NOMO-1 treated with DMSO at 0.1 percent for 48 hours (cell line): ENCODE results near the gene TNFSF9.
"Not testable (repeated sequence)": the region's sequence is repeated elsewhere in the genome, so short reads cannot be mapped to it uniquely, and the experiment has no call there.

Experiments
- DNase-seq: peaks from one replicate; lab custom pipeline; 2025; ENCODE audit not compliant: unreplicated experiment; lab: John Stamatoyannopoulos, UW

The TNFSF9 gene

DNA sequence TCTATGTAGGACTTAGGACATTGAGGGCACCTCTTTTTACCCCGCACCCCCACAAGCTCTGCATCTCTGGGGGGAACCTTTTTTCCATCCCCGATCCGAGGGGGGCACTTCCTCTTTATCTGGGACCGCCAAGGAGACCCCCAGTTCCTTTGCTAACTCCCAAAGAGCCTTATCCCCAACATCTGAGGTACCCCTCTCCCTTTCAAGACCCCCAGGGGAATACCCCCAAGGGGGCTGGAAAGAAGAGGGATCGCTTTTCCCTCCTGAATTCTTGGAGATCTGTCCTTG, 1.1 kb downstream of the TNFSF9 start:
- no peak for DNase-seq

GRCh38 chr19:6532244-6532999, 1.6 kb downstream of the TNFSF9 start:
- peak; percentile 83 for DNase-seq

- DNase-seq = no peak
Measured at GRCh38 chr19:6533000-6533328, 2.1 kb downstream of the TNFSF9 start.

- no peak for DNase-seq
Measured at GRCh38 chr19:6533746-6534418, 3.1 kb downstream of the TNFSF9 start.

DNA sequence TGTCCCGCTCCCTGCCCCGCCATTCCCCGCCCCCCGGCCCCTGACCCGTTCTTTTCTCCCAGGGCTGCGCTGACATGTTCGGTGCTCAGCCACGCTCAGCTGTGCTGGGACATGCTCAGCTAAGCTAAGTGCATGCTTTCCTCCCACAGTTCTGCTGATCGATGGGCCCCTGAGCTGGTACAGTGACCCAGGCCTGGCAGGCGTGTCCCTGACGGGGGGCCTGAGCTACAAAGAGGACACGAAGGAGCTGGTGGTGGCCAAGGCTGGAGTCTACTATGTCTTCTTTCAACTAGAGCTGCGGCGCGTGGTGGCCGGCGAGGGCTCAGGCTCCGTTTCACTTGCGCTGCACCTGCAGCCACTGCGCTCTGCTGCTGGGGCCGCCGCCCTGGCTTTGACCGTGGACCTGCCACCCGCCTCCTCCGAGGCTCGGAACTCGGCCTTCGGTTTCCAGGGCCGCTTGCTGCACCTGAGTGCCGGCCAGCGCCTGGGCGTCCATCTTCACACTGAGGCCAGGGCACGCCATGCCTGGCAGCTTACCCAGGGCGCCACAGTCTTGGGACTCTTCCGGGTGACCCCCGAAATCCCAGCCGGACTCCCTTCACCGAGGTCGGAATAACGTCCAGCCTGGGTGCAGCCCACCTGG, 3.7 kb downstream of the TNFSF9 start:
- DNase-seq = no peak

DNA sequence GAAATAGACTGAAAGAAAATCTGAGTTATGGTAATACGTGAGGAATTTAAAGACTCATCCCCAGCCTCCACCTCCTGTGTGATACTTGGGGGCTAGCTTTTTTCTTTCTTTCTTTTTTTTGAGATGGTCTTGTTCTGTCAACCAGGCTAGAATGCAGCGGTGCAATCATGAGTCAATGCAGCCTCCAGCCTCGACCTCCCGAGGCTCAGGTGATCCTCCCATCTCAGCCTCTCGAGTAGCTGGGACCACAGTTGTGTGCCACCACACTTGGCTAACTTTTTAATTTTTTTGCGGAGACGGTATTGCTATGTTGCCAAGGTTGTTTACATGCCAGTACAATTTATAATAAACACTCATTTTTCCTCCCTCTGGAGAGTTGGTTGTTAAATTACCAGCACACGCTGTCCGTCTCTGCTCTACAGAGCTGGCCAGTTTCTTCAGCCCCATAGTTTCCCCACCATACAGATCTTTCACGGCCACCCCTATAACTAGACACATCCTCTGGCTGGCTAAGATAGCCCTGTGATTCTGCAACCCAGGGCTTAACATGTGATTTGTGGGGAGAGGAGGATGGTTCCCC, 4.8 kb downstream of the TNFSF9 start:
- DNase-seq = no peak

DNA sequence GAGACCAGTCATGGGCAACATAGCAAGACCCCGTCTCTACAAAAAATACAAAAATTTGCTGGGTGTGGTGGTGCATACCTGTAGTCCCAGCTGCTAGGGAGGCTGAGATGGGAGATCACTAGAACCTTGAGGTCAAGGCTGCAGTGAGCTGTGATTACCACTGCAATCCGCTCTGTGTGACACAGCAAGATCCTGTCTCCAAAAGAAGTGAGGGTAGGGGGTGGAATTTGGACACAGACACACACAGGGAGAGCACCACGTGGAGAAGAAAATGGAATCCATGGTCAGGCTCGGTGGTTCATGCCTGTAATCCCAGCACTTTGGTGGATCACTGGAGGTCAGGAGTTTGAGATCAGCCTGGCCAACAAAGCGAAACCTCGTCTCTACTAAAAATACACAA, 8.7 kb downstream of the TNFSF9 start:
- no peak for DNase-seq

DNA sequence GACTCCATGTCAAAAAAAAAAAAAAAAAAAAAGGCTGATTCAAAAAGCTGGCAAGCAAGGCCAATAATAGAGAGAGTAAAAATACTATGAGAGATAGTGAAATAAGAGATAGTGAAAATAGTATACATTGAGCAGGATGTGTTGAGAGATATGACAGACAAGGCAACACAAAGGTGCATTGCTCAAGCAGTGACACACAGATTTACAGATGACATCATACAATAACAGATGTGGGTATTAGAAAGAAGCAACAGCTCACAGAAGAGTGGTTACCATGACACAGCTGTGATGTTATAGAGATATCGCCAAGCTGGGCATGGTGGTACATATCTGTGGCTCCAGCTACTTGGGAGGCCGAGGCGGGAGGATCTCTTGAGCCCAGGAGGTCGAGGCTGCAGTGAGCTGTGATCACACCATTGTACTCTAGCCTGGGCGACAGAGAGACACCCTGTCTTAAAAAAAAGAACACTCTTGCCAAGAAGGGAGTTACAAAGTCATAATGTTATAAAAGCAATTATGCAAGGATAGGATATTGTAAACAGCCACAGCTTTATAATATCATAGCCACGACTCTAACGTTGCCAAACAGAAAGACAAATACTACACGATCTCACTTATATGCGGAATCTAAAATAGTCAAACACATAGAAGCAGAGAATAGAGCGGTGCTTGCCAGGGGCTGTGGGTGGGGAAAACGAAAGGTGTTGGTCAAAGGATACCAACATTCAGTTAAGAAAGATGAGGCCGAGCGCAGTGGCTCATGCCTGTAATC, 10.3 kb downstream of the TNFSF9 start:
- no peak for DNase-seq

GRCh38 chr19:6543866-6544347, 13.1 kb downstream of the TNFSF9 start:
- DNase-seq = no peak

DNA sequence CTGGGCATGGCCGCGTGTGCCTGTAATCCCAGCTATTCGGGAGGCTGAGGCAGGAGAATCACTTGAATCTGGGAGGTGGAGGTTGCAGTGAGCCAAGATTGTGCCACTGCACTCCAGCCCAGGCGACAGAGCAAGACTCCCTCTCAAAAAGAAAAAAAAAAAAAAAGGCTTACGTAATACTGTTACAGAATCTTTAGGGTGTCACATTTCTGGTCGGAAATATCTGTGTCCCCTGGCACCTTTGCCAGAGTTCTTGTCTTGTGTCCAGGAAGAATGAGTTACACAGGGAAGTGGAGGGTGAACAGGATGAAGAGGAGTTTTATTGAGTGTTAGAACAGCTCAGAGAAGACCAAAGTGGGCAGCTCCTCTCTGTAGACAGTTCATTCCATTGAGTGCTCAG, 19.9 kb downstream of the TNFSF9 start:
- DNase-seq = peak; percentile 23

GRCh38 chr19:6551091-6551490, 20.3 kb downstream of the TNFSF9 start:
- DNase-seq = no peak

DNA sequence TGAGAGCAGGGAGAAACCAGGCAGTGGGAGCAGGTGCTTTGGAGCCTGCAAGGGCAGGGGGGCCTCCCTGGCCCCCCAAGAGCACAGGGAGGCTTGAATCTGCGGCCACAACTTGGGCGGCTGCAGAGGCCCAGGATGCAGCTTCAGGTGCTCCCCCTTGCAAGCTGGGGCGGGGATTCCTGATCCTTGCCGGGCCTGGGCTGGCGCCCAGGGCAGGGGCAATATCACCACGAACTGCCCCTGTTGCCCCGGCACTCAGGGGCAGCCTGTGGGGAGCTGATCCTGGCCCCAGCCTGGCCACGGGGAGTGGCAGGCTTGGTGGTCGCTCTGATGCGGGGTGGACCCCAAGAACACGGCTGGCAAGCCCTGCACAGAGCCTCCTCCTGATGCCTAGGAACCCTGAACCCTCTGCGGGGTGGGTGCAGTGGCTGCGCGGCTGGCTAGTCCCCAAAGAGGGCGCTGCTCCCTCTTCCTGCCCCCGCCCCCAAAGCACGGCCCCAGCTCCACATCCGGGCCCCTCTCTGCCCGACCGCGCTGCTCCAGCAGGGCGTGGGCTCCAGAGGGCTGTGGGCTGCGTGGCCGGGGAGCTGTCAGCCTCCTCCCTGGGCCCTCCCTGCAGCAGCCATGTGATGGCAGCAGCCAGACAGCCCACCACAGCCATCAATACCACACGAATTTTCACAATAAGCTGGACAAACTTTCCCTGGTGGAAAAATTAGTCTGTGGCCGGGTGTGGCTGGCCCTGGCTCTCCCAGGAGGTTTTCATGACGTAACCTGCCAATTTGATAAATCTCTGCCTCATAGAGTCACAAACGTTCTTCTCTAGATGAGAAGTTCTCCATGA, 21.0 kb downstream of the TNFSF9 start:
- peak; percentile 76 for DNase-seq

DNA sequence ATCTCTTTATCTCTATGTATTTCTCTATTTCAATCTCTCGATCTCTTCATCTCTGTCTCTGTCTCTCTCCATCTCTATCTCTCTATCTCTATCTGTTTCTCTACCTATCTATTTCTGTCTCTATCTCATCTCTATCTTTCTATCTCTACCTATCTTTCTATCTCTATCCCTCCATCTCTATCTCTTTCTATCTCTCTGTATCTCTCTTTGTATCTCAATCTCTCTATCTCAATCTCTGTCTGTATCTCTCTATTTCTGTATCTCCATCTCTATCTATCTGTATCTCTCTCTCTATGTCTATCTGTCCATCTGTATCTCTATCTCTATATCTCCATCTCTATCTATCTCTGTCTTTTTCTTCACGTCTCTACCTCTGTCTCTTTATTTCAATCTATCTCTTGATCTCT, 25.2 kb downstream of the TNFSF9 start:
- no peak for DNase-seq

DNA sequence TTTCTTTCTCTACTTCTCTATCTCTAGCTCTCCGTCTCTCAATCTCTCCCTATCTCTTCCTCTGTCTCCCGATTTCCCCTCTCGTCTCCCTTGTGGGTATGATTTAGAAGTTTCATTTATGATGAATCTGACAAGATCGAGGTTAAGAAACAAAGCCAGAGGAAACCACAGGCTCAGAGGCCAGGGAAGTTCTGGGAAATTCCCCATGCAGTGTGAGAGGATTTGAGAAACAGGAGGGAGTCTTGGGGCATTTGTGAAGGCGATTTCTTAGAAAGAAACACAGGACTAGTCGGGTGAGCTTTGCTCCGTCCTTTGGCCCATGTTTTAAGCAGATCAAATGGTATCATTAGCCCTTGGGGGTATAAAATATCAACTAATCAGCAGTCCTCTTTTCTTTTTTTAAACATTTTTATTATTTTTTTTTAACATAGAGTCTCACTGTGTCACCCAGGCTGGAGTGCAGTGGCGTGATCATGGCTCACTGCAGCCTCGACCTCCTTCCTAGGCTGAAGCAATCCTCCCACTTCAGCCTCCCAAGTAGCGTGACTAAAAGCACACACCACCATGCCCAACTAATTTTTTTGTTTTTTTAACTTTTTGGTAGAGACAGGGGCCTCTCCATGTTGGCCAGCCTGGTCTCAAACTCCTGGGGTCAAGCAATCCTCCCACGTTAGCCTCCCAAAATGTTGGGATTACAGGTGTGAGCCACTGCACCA, 25.8 kb downstream of the TNFSF9 start:
- DNase-seq = no peak

- not testable (repeated sequence) for DNase-seq
Measured at GRCh38 chr19:6562437-6562836, 31.6 kb downstream of the TNFSF9 start.

DNA sequence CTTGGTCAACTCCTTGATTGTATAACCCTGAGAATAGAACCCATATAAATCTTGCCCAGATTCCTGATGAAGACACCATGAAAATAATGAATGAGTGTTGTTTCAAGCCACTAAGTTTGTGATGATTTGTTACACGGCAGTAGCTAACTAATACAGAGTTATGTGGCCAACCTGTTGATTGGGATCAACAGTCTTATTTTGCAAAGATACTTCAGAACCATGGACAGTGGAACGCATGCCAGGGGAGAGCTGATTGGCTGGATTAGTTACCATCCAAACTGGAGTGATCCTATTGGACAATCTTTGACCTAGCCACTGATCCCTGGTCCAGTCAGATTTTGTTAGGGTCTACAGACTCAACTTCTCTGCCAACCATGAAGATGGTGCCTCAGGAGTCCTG, 33.6 kb downstream of the TNFSF9 start:
- peak; percentile 25 for DNase-seq

- not testable (repeated sequence) for DNase-seq
Measured at GRCh38 chr19:6566727-6567126, 35.9 kb downstream of the TNFSF9 start.

DNA sequence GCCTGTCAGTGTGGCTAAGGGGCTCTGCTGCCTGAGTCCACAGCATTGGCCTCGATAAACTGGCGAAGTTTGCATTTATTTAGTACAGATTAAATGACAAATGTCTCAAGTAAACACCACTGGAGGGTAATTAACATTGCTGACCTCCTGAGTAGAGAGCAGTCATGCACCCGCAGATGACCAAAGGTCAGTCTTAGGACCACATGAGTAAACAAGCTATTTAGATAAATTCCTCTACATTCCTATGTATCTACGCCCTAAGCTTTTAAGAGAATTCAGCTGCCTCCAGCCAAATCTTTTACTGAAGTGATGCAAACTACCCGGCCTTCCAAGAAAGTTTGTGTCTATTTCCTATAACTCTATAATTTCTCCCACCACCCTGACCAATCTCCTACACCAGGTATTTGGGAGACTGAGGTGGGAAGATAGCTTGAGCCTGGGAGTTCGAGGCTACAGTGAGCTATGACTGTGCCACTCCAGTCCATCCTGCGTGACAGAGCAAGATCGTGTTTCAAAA, 37.2 kb downstream of the TNFSF9 start:
- no peak for DNase-seq

- peak; percentile 50 for DNase-seq
Measured at GRCh38 chr19:6568816-6569215, 38.0 kb downstream of the TNFSF9 start.

DNA sequence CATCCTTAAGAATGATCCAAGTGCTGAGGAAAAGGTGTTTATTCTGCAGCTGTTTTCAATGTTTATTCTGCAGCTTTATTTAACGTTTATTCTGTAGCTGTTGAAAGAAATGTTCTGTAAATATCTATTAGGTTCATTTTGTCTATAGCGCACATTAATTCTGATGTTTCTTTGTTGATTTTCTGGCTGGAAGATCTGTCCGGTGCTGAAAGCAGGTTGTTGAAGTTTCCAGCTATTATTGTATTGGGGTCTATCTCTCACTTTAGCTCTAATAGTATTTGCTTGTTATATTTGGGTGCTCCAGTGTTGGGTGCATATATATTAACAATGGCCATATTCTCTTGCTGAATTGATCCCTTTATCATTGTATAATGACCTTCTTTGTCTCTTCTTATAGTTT, 39.9 kb downstream of the TNFSF9 start:
- no peak for DNase-seq
